Suprapubic skin (tissue), 4 donors: ENCODE data around the gene CPNE7. TPM values are rescaled to one million over a fixed set of nuclear protein-coding genes. Genes with fewer than 3 reads are reported as not detected.
A peak's percentile ranks its signal among the peaks of the same experiment; 100 is the strongest.

ENCODE experiments used
- DNase-seq, 2 donors: peaks; one replicate each; pipeline ENCODE4 v3.0.0-alpha.2; 2019; ENCODE audit warnings: low spot score in 2 of 2
- H3K27ac ChIP-seq: fragments of 200-600 bp; sonication (generic); one replicate; pipeline ENCODE4 v1.5.1; 2019
- H3K27me3 ChIP-seq: fragments of 200-600 bp; sonication (generic); one replicate; pipeline ENCODE4 v1.5.1; 2019
- H3K36me3 ChIP-seq: fragments of 200-600 bp; sonication (generic); one replicate; pipeline ENCODE4 v1.5.1; 2019
- H3K4me1 ChIP-seq: fragments of 200-600 bp; sonication (generic); one replicate; pipeline ENCODE4 v1.5.1; 2019
- H3K4me3 ChIP-seq: fragments of 200-600 bp; sonication (generic); one replicate; pipeline ENCODE4 v1.5.1; 2019; ENCODE audit warnings: mild to moderate bottlenecking
- H3K9me3 ChIP-seq: fragments of 200-600 bp; sonication (generic); one replicate; pipeline ENCODE4 v1.5.1; 2019
- EP300 ChIP-seq: sonication (generic); formaldehyde crosslinking; IDR thresholded peaks from one replicate; pipeline ENCODE4 v1.6.1; 2017; ENCODE audit warnings: antibody characterized with exemption
- POLR2A ChIP-seq, 2 donors: fragments of 450-650 bp; IDR thresholded peaks; one replicate each; pipeline ENCODE4 v1.6.1; 2017; ENCODE audit warnings: antibody characterized with exemption in 2 of 2, mild to moderate bottlenecking in 2 of 2, moderate library complexity in 2 of 2
- POLR2AphosphoS5 ChIP-seq, 3 donors: sonication (generic); formaldehyde crosslinking; IDR thresholded peaks; one replicate each; pipeline ENCODE4 v1.6.1; 2017; ENCODE audit warnings: antibody characterized with exemption in 3 of 3
- WGBS: methylation state at CpG from one replicate; pipeline ENCODE4 v1.1.5; 2018; 5-methylcytosine and 5-hydroxymethylcytosine counted together
- total RNA-seq, 4 donors: library from RNA; depleted of rRNA; stranded (reverse); fragments of >200 nt; gene quantifications; one replicate each; pipeline ENCODE4 v1.1.0, GENCODE V29; 2016
- TF ChIP-seq, protein P1 (sequence below), 2 donors: fragments of 200-600 bp in 1 of 2; fragments of 450-650 bp in 1 of 2; sonication (generic) in 1 of 2; IDR thresholded peaks; one replicate each; pipeline ENCODE4 v1.5.1; 2016 to 2019; ENCODE audit warnings: antibody characterized with exemption in 2 of 2, mild to moderate bottlenecking in 1 of 2, moderate library complexity in 1 of 2

Gene CPNE7
- total RNA-seq, 4 donors from 2014 or later = 0.51 to 12.9 (median 2.9) TPM; not detected in 1

GRCh38 chr16:89555265-89555664, 20.3 kb upstream of the CPNE7 start:
- 95% methylated on average over 15 of the region's 16 CpGs for WGBS
- no peaks in the 10 kb centered on the region for H3K27me3 ChIP-seq
- peaks cover 10% of the 10 kb centered on the region for H3K4me1 ChIP-seq
- peaks cover 67% of the 10 kb centered on the region for H3K36me3 ChIP-seq
- H3K9me3 ChIP-seq = no peaks in the 10 kb centered on the region
- DNase-seq = peak in 1 of 2 donors; percentile 48
- H3K4me3 ChIP-seq = no peak overlapping the region
- H3K27ac ChIP-seq = no peak overlapping the region
- TF ChIP-seq, protein P1, sequence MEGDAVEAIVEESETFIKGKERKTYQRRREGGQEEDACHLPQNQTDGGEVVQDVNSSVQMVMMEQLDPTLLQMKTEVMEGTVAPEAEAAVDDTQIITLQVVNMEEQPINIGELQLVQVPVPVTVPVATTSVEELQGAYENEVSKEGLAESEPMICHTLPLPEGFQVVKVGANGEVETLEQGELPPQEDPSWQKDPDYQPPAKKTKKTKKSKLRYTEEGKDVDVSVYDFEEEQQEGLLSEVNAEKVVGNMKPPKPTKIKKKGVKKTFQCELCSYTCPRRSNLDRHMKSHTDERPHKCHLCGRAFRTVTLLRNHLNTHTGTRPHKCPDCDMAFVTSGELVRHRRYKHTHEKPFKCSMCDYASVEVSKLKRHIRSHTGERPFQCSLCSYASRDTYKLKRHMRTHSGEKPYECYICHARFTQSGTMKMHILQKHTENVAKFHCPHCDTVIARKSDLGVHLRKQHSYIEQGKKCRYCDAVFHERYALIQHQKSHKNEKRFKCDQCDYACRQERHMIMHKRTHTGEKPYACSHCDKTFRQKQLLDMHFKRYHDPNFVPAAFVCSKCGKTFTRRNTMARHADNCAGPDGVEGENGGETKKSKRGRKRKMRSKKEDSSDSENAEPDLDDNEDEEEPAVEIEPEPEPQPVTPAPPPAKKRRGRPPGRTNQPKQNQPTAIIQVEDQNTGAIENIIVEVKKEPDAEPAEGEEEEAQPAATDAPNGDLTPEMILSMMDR (IDR thresholded peaks at IDR 0.05) = no peak

DNA sequence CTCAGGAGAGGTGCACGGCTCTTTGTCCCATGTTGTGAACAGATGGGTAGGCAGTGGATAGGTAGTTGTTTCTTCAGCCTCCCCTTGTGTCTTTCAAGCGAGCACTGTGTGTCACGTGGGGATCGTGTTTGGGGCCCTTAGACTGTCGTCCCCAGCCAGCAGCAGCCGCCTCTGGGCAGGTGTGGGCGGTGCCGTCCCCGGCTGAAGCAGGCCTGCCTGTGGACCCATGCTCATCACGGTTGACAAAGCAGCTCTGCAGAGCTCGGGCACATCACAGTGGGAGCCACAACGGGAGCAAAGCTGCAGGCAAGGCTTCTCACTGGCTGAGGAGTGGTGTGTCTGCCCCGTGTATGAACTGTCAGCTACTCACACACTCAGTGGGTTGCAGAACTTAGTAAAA, 19.8 kb upstream of the CPNE7 start:
- Histone ChIP-seq H3K36me3 (peaks cover 61% of the 10 kb centered on the region), H3K4me1 (peaks cover 10% of the 10 kb centered on the region), H3K27me3 (no peaks in the 10 kb centered on the region)

DNA sequence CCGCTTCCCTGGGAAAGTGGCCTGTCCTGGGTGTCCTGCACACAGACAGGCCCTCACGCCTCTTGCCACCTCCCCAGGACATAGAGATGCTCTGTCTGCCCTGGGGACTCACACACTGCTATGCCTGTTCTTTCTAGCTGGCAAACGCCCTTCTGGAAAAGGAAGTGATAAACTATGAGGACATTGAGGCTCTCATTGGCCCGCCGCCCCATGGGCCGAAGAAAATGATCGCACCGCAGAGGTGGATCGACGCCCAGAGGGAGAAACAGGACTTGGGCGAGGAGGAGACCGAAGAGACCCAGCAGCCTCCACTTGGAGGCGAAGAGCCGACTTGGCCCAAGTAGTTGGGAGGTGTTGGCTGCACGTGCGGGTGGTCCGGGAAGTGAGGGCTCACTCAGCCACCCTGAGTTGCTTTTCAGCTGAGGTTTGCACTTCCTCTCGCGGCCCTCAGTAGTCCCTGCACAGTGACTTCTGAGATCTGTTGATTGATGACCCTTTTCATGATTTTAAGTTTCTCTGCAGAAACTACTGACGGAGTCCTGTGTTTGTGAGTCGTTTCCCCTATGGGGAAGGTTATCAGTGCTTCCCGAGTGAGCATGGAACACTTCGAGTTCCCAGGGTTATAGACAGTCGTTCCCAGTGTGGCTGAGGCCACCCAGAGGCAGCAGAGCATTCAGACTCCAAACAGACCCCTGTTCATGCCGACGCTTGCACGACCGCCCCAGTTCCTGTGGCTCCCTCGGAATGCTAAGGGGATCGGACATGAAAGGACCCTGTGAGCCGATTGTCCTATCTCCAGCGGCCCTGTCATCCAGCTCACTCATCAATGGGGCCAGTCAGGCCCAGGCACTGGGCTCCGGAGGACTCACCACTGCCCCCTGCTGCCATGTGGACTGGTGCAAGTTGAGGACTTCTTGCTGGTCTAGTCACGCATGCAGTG, 18.5 kb upstream of the CPNE7 start:
- H3K36me3 ChIP-seq = peaks cover 56% of the 10 kb centered on the region

More for the DNA sequence above, 19.8 kb upstream of the CPNE7 start:
- TF ChIP-seq POLR2A (IDR thresholded peaks at IDR 0.05) (no peak), POLR2AphosphoS5 (IDR thresholded peaks at IDR 0.05) (no peak), EP300 (no peak)
- TF ChIP-seq, protein P1 (IDR thresholded peaks at IDR 0.05) = no peak
- no peak overlapping the region for H3K27ac ChIP-seq
- no peaks in the 10 kb centered on the region for H3K9me3 ChIP-seq
- DNase-seq = no peak
- WGBS = 81% methylated on average over 13 of the region's 13 CpGs
- H3K4me3 ChIP-seq = no peak overlapping the region

DNA sequence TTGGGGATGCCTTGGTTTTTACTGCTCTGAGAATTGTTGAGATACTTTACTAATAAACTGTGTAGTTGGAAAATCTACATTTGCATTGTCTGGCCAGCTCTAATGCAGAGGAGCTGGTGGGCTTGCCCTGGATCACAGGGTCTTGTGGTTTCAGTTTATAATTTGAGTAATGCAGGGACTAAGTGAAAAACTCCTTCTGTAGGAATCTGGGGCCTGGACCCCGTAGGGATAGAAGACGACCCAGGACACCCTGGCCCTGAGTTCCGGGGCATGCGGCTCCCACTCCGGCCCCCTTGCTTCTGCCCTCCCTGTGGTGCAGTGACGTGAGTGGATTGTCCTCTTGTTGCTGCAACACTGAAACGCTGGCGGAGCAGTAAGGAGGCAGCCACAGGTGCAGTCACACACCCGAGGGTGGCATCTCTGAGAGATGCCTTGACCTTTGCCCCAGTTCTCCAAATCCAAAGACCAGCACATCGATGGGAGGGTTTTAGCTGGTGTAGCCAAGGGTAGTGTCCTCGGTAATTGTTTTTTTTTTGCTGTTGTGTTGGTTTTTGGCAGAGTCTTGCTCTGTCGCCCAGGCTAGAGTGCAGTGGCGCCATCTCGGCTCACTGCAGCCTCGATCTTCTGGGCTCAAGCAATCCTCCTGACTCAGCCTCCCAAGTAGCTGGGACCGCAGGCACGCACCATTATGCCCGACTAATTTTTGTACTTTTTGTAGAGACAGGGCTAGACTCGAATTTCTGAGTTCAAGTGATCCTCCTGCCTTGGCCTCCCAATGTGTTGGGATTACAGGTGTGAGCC, 17.7 kb upstream of the CPNE7 start:
- Histone ChIP-seq H3K27ac (no peak overlapping the region), H3K36me3 (peaks cover 56% of the 10 kb centered on the region), H3K9me3 (no peaks in the 10 kb centered on the region), H3K4me1 (peaks cover 31% of the 10 kb centered on the region), H3K4me3 (no peak overlapping the region), H3K27me3 (no peaks in the 10 kb centered on the region)
- DNase-seq = no peak
- 93% methylated on average over 11 of the region's 19 CpGs for WGBS
- TF ChIP-seq POLR2A (IDR thresholded peaks at IDR 0.05) (no peak), POLR2AphosphoS5 (IDR thresholded peaks at IDR 0.05) (no peak)
- TF ChIP-seq, protein P1 (IDR thresholded peaks at IDR 0.05) = no peak

More for the DNA sequence above, 18.5 kb upstream of the CPNE7 start:
- 74% methylated on average over 25 of the region's 34 CpGs for WGBS
- no peak overlapping the region for H3K27ac ChIP-seq
- TF ChIP-seq, protein P1 (IDR thresholded peaks at IDR 0.05) = peak; percentile 60 to 86
- TF ChIP-seq POLR2A (IDR thresholded peaks at IDR 0.05) = no peak
- no peak for DNase-seq
- H3K4me1 ChIP-seq = peaks cover 22% of the 10 kb centered on the region
- no peaks in the 10 kb centered on the region for H3K9me3 ChIP-seq
- H3K27me3 ChIP-seq = no peaks in the 10 kb centered on the region
- no peak overlapping the region for H3K4me3 ChIP-seq
